Duodenal mucosa (tissue), 2 donors: ENCODE data around the gene PPP1R14B.
A peak's percentile ranks its signal among the peaks of the same experiment; 100 is the strongest.

ENCODE experiments used
- H3K27ac ChIP-seq: one replicate; pipeline ENCODE4 v1.7.0; 2013; ENCODE audit warnings: low read depth, low read length
- H3K27me3 ChIP-seq, 2 donors: one replicate each; pipeline ENCODE4 v1.7.0; 2013; ENCODE audit warnings: low read length in 2 of 2, control low read depth in 1 of 2; ENCODE audit not compliant: insufficient read depth in 2 of 2, control insufficient read depth in 1 of 2
- H3K36me3 ChIP-seq, 2 donors: one replicate each; pipeline ENCODE4 v1.7.0; 2013; ENCODE audit warnings: low read length in 2 of 2, control low read depth in 1 of 2; ENCODE audit not compliant: insufficient read depth in 2 of 2, control insufficient read depth in 1 of 2
- H3K4me1 ChIP-seq, 2 donors: one replicate each; pipeline ENCODE4 v1.7.0; 2013; ENCODE audit warnings: low read length in 2 of 2, control low read depth in 1 of 2; ENCODE audit not compliant: insufficient read depth in 2 of 2, control insufficient read depth in 1 of 2
- H3K4me3 ChIP-seq, 2 donors: one replicate each; pipeline ENCODE4 v1.7.0; 2013; ENCODE audit warnings: low read length in 2 of 2, low read depth in 1 of 2
- H3K9ac ChIP-seq, 2 donors: one replicate each; pipeline ENCODE4 v1.7.0; 2013; ENCODE audit warnings: low read length in 2 of 2, low read depth in 1 of 2
- H3K9me3 ChIP-seq, 2 donors: one replicate each; pipeline ENCODE4 v1.7.0; 2013; ENCODE audit warnings: low read length in 2 of 2, control low read depth in 1 of 2; ENCODE audit not compliant: control insufficient read depth in 1 of 2

Gene PPP1R14B

GRCh38 chr11:64267207-64267945 lies 20.6 kb upstream of the PPP1R14B start:
- no peak overlapping the region for H3K4me3 ChIP-seq
- no peak overlapping the region for H3K27ac ChIP-seq
- H3K9ac ChIP-seq: peak overlapping the region; percentile 67 to 83
- peaks cover 41 to 46% of the 10 kb centered on the region in 2 donors for H3K36me3 ChIP-seq
- no peaks in the 10 kb centered on the region for H3K27me3 ChIP-seq
- H3K4me1 ChIP-seq: peaks cover 46 to 47% of the 10 kb centered on the region in 2 donors
- H3K9me3 ChIP-seq: no peaks in the 10 kb centered on the region

GRCh38 chr11:64266339-64266738 lies 19.6 kb upstream of the PPP1R14B start:
- Histone ChIP-seq H3K36me3 (peaks cover 47 to 56% of the 10 kb centered on the region in 2 donors), H3K4me3 (no peak overlapping the region), H3K9ac (no peak overlapping the region), H3K9me3 (no peaks in the 10 kb centered on the region), H3K27me3 (no peaks in the 10 kb centered on the region), H3K27ac (no peak overlapping the region), H3K4me1 (peaks cover 36 to 37% of the 10 kb centered on the region in 2 donors)

- no peak overlapping the region for H3K4me3 ChIP-seq
- H3K27ac ChIP-seq: no peak overlapping the region
- no peak overlapping the region for H3K9ac ChIP-seq
- peaks cover 36% of the 10 kb centered on the region in 2 donors for H3K4me1 ChIP-seq
- no peaks in the 10 kb centered on the region for H3K9me3 ChIP-seq
- peaks cover 51 to 64% of the 10 kb centered on the region in 2 donors for H3K36me3 ChIP-seq
- no peaks in the 10 kb centered on the region for H3K27me3 ChIP-seq
Observed at GRCh38 chr11:64265176-64266160, 18.7 kb upstream of the PPP1R14B start.

- Histone ChIP-seq H3K4me3 (no peak overlapping the region), H3K27me3 (no peaks in the 10 kb centered on the region), H3K27ac (no peak overlapping the region), H3K9me3 (no peaks in the 10 kb centered on the region), H3K9ac (no peak overlapping the region), H3K4me1 (peaks cover 36 to 39% of the 10 kb centered on the region in 2 donors), H3K36me3 (peaks cover 61 to 75% of the 10 kb centered on the region in 2 donors)
Observed at GRCh38 chr11:64264371-64264852, 17.7 kb upstream of the PPP1R14B start.

GRCh38 chr11:64263947-64264317 lies 17.2 kb upstream of the PPP1R14B start:
- Histone ChIP-seq H3K4me1 (peaks cover 34 to 40% of the 10 kb centered on the region in 2 donors), H3K36me3 (peaks cover 62 to 80% of the 10 kb centered on the region in 2 donors), H3K27me3 (no peaks in the 10 kb centered on the region), H3K4me3 (no peak overlapping the region), H3K9me3 (no peaks in the 10 kb centered on the region), H3K9ac (no peak overlapping the region), H3K27ac (no peak overlapping the region)

- H3K9ac ChIP-seq: no peak overlapping the region
- H3K9me3 ChIP-seq: no peaks in the 10 kb centered on the region
- no peaks in the 10 kb centered on the region for H3K27me3 ChIP-seq
- H3K36me3 ChIP-seq: peaks cover 61 to 86% of the 10 kb centered on the region in 2 donors
- H3K4me1 ChIP-seq: peaks cover 31 to 34% of the 10 kb centered on the region in 2 donors
- H3K27ac ChIP-seq: no peak overlapping the region
- no peak overlapping the region for H3K4me3 ChIP-seq
Observed at GRCh38 chr11:64263021-64263946, 16.5 kb upstream of the PPP1R14B start.

GRCh38 chr11:64262271-64263002 lies 15.7 kb upstream of the PPP1R14B start:
- H3K36me3 ChIP-seq: peaks cover 62 to 89% of the 10 kb centered on the region in 2 donors
- H3K4me3 ChIP-seq: no peak overlapping the region
- no peak overlapping the region for H3K27ac ChIP-seq
- peaks cover 22 to 25% of the 10 kb centered on the region in 2 donors for H3K4me1 ChIP-seq
- no peak overlapping the region for H3K9ac ChIP-seq
- no peaks in the 10 kb centered on the region for H3K9me3 ChIP-seq
- H3K27me3 ChIP-seq: no peaks in the 10 kb centered on the region

- no peak overlapping the region for H3K9ac ChIP-seq
- no peaks in the 10 kb centered on the region for H3K9me3 ChIP-seq
- H3K4me3 ChIP-seq: no peak overlapping the region
- H3K36me3 ChIP-seq: peaks cover 63 to 90% of the 10 kb centered on the region in 2 donors
- H3K27me3 ChIP-seq: no peaks in the 10 kb centered on the region
- peaks cover 17 to 19% of the 10 kb centered on the region in 2 donors for H3K4me1 ChIP-seq
- H3K27ac ChIP-seq: no peak overlapping the region
Observed at GRCh38 chr11:64261556-64262080, 14.9 kb upstream of the PPP1R14B start.
